ENCODE measurements around the gene RAI14.
"Not testable (repeated sequence)": the region's sequence is repeated elsewhere in the genome, so short reads cannot be mapped to it uniquely, and the experiment has no call there.

RAI14 gene

DNA sequence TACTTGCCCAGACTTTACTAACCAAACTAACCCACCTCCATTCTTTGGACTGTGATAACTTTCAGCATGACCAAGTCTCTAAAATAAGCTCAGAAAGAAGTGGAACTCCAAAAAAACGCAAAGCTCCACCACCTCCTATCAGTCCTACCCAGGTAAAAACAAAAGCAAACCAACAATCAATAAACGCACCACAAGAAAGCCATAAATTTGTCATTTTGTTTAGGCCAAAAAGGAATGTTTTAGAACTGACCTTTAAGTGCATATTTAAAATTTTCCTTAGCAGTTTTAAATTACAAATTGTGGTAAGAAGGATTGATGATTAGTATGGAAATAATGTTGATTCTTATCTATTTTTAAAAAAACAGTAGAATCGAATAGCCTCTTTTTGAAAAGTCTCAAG, 157.4 kb downstream of the RAI14 start:
- DNase-seq = no peak

DNA sequence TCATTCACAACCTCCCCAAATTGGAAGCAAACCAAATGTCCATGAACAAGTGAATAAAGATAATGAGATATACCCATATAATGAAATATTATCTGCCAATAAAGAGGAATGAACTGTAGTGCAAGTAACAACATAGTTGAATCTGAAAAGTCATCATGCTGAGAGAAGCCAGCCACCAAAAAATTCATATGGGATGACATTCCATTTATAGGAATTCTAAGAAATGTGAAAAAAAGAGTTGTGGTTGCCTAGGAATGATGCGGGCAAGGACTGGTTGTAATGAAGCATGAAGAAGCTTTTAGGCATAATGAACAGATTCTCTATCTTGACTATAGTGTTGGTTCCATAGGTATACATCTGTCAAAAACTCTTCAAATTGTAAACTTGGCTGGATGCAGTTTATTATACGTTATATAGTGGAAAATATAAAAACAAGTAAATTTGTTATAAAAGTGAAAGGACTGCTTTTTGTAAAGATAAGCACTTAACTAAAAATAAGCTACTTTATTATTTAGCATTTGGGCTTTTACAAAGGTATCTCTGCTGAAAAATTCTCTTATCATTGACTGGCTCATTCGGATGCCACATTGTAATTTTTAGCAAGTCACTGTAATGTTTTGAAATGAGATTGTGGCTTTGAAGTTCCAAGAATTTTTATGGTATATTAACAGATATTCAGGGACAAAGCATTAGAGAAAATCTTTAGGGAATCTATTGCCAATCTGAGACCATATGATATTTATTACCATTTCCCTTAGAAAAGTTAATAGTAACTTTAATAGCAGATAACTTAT, 161.6 kb downstream of the RAI14 start:
- DNase-seq = no peak

DNA sequence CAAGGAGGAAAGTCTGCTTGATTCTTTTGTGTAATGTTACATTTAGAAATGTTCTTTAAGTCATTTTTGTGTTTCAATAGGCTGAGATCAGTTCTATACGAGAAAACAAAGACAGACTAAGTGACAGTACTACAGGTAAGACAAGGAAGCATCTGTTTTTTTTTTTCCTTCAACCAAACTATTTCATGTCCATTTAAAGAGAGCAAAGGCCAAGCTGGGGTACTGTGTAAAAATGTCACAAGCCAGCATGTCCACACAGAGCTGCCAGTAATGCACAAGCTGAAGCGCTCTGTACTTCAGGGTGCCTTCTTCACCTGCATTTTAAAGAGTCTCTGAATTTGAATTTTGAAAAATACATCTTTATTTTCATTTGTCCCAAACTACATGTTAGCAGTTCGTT, 162.6 kb downstream of the RAI14 start:
- DNase-seq = no peak

DNA sequence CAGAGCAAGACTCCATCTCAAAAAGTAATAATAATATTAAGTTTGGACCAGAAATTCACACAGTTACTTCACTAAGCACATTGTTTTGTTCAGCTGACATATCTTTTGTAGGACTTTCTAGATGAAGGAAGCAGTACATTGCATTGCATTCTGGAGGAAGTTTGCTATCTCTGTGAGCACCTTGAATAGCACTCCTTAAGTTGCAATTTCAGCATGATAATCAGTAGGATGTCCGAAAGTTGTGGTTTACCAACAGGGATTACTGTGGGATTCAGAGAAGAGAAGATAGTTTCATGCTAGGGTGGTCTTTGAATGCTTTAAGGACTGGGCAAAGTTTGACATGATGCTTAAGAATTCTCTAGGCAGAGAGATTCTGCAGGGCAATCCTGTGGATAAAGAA, 164.5 kb downstream of the RAI14 start:
- no peak for DNase-seq

DNA sequence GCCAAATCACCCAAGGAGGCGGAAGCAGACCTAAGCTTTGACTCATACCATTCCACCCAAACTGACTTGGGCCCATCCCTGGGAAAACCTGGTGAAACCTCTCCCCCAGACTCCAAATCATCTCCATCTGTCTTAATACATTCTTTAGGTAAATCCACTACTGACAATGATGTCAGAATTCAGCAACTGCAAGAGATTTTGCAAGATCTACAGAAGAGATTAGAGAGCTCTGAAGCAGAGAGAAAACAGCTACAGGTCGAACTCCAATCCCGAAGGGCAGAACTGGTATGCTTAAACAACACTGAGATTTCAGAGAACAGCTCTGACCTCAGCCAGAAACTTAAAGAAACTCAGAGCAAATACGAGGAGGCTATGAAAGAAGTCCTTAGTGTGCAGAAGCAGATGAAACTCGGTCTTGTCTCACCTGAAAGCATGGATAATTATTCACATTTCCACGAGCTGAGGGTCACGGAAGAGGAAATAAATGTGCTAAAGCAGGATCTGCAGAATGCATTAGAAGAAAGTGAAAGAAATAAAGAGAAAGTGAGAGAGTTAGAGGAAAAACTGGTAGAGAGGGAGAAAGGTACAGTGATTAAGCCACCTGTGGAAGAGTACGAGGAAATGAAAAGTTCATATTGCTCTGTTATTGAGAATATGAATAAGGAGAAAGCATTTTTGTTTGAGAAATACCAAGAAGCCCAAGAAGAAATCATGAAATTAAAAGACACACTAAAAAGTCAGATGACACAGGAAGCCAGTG, 167.0 kb downstream of the RAI14 start:
- DNase-seq = no peak

DNA sequence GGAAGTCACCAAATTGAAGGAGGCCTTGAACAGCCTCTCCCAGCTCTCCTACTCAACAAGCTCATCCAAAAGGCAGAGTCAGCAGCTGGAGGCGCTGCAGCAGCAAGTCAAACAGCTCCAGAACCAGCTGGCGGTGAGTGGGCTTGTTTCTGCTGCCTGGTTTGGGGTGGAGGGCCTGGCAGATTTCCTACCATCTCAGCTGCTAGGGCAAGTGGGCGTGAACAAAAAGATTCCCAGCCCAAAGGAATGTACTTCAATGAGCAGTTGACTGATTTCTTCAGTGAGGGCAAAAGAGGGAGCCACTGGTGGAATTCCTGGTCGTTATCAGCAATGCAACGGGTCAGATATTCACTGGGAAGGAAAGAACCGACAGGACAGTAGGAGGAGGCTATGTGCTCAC, 170.2 kb downstream of the RAI14 start:
- no peak for DNase-seq

DNA sequence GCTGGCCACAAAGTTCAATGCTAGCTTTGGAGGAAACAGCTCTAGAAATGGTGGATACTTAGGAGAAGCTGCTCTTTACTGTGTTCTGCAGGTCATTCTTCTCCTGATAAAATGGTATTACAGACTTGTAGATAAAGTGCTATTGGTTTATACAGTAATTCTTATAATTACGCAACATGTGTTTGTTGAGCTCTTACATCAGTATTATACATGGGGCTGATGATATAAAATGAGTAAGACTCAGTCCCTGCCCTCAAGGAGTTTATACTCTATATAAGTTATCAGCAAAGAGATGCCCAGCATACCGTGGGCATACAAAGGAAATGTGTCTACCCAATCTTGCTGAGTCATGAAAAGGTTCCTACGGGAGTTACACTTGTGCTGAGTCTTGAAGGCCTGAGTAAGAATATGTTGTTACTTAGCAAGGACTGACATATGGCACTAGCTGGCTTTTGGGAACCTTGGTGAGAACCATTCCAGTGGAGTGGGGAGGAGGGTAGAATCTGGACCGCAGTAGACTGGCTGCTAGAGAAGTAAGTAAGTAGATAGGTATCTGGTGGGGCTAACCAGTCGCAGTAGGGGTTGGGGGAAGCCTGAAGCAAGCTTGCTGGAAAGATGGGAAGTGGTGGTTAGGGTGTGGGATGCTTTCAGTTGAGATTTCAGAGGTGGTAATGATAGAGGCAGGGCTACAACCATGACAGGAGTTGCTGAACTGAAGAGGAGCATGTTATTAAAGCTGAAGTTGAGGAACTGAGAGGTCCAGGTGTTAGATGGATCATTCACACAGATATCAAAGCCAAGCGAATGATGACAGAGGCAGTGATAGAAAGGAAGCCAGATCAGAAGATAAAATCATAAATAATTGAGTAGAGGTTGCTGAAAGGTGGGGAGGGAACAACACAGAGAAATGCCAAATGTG, 171.7 kb downstream of the RAI14 start:
- no peak for DNase-seq

DNA sequence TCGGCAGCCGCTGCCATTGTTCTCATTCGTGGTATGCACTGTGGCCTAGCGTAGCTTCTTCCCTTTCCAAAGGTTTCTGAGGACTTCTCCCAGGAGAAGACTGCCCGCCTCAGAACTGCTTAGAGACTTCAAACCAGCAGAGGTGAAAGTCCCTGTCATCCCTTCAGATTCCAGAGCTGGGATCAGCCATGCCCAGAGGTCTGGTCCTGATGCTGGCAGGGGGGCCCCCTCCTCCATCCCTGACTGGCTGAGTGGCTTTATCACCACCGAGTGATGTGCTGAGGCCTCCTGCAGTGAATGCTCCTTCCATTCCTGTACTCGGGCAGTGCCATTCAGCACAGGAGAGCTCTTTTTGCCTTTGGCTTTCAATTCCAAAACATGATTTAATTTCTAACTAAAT, 174.7 kb downstream of the RAI14 start:
- DNase-seq = not testable (repeated sequence)

DNA sequence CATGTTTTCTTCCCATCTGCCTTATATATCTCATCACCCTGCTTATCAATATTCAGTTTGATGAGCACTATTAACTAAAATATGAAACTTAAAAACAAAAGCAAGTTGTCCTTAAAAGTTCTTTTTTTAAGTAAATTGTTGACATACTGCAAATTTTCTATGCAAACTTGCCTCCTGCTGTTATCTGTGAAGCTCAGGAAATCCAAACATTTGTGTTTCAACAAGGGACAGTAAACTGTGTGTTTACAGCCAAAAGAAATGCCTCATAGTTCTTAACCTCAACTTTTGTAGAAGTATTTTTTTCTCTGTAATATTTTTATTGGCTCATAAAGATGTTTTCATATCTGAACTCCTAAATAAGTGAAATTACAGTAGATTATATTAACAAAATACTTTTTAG, 175.2 kb downstream of the RAI14 start:
- DNase-seq = no peak

DNA sequence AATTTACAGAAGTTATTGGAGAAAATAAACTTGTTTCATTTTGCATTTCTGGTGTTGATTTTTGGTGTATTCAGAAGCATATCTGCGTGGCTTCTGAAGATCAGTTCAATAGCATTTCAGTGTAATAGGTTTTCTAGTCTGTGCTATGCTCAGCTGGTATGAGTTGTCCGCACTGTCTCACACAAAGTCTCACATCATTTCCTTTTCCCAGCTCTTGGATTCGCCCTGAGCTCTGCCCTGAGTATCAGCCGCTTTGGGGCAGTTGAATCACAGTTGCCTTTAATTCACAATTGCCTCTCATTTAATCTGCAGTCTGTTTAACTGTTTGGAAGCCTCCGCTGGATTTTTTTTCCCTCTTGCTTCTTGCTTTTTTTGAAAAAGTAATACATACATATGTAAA, 176.4 kb downstream of the RAI14 start:
- no peak for DNase-seq

DNA sequence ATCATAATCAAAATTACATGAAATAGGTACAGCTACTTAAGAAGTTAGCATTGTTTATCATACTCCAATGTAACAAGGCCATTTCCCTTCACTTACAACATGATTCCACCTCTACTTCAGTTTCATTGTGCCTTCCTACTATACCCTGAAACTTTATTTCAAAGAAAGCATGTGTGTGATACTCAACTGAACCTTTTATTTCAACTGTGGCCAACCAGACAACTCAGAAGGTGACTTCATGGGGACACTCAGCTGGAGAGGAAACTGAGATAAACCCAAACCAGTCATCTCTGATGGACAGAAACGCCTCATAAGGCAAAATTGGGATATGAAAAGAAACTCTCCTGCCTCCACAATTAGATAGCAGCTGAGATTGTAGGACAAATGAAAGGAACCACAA, 177.0 kb downstream of the RAI14 start:
- DNase-seq = no peak

DNA sequence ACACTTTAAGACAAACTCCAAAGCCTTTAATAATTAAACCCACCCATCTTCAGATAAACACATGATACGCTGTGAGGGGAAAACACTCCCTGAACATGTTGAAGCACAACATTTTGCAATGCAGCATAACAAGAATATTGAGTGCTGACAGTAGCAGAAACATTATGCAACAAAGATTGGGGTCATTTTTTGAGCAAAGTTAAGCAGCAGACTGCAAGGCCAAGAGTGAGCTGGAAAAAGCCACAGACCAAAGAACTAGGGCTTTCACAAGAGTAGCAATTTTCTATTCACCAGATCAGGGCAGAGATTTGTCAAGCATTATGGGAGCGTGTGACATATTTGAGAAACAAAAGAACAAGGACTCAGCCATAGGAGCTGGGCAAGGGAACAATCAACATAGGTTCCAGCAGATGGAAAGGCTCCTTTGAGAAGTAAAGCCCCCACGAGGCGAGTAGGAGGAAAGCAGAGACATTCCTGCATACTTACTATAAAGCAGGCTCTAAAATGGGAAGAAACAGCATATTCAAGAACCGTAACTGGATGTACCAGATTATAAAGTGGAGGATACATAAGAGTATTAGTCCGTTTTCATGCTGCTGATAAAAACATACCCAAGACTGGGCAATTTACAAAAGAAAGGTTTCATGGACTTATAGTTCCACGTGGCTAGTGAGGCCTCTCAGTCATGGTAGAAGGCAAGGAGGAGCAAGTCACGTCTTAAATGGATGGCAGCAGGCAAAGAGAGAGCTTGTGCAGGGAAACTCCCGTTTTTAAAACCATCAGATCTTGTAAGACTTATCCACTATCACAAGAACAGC, 178.1 kb downstream of the RAI14 start:
- no peak for DNase-seq

DNA sequence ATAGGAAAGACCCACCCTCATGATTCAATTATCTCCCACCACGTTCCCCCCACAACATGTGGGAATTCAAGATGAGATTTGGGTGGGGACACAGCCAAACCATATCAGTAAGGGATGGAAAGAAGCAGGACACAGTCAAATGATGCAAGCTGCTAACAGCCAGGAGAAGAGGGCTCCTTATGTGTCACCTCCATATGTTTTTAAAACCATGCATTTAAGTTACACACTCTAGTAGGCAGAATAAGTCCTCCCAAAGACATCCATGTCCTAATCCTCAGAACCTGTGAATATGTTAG, 178.6 kb downstream of the RAI14 start:
- DNase-seq = no peak

DNA sequence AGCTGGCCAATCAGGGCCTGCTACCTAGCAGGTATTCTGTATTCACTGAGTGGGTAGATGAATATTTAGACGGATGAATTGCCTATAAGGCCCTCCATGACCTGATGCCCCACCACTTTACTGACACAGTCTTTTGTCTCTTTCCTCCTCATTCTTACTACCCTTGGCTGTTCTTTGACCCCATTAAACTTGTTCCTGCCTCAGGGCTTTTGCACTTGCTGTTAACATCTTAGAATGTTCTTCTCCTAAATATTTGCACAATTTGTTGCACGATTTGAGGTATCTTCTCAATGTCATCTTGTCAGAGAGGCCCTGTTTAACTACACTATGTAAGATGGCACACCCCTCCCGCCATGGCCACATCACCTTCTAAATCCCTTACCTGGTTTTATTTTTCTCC, 179.5 kb downstream of the RAI14 start:
- no peak for DNase-seq

DNA sequence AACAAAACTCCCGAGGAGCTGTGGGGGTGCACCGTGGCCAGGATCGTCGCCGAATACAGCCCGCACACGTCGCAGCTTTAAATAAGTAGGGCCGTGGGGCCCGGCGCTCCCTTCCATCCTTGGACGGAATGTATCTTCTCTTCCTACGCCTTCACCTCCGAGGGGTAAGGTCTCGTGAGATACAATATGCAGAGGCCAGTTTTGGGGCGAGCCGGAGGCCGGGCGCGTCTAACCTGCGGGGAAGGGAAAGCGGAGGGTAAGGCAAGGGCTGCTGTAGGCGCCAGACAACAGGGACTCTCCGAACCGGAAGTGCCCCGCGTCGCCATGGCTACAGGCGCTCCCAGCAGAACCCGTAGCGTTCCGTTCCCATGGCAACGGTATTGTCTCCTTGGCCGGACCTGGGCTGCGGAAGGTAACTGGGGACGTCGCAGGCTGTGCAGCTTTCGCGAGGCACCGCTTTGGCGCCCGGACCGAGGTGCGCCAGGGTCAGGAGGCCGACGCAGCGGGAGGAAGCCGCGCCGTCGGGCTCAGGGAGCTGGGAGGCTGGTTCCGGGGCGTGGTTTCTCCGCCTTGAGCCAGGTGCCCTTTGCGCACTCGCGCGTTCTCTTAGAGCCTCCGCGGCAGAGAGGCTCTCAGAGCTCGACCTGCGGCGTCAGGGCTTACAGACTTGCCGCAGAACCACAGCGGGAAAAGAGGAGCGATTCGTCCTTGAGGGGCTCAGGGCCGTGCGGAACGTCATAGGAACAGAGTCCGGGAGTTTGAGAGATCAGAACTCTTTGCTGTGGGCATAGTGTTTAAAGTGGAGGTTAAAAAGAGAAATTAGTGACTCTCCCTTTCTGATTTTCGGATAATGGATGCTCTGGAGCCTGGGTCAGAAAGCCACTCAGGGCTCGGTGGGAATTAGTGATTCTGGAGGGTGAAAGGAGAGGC, 182.9 kb downstream of the RAI14 start, which contains the start of gene TTC23L:
Gene TTC23L, plus strand, starts transcription at position 380 of the 930 bp plus-strand sequence. CDS start 1,508 bp downstream, outside the sequence.
- DNase-seq = peak in 54 of 56 donors; percentile 25 to 87 (median 71)

DNA sequence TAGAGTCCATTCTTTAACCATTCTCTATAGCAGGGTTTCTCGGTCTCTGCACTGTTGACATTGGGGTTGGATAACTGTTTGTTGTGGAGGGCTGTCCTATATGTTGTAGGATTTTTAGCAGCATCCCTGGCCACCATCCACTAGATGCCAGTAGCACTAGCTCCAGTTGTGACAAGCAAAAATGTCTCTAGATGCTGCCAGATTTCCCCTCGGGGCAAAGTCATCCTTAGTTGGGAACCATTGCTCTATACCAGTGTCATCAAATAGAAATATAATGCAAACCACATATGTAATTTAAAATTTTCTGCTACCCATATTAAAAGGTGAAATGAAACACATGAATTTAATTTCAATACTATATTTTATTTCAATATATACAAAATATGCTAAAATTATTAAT, 185.7 kb downstream of the RAI14 start:
- DNase-seq = no peak

DNA sequence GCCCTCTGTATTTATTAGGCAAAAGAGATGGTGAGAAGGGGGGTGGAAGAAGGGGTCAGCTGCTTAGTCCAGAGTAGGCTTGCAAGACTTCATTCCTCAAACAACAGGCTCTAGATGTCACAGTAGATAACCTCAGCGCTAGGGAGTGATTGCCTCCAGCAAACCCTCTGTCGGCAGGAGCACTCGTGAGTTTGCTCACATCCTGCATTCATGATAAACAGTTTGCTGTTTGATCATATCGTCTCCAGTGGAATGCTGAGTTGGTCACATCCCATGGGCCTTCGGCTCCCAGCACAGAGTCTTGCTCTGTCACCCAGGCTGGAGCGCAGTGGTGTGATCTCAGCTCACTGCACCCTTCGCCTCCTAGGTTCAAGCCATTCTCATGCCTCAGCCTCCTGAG, 186.4 kb downstream of the RAI14 start:
- no peak for DNase-seq

DNA sequence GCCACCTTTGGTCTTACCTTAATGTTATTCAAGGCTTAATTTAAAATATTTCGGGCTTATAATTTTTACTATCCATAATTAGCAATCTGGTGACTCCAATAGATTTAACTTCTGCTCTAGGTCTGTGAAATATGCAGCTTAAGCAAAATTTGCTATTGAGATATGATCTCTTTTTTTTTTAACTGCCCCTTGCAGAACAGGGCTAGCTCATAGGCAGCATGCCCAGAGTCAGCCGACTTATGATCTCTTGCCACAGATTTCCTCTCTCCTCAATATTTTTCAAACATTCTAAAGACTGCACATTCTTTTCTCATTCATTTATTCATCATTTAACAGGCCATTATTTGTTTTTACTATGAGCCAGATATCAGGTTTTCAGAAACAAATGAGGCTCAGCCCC, 187.4 kb downstream of the RAI14 start:
- no peak for DNase-seq

DNA sequence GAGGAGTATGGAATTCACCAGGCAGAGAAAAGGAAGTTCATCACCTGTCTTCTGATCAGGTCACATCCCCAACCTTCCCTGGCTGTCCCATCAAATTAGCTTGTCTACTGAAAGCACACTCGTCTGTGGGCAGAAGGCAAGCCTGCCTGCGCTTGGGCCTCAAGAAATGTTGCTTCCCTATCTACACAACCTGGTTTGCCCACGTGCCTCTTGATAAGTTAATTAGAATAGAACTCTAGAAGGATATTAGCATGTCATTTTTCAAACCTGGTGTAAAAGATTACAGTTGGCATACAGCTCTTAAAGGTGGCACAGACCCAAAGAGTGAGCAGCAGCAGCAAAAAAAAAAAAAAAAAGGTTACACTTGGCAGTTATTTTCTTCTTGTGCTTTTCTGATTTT, 188.0 kb downstream of the RAI14 start:
- no peak for DNase-seq

DNA sequence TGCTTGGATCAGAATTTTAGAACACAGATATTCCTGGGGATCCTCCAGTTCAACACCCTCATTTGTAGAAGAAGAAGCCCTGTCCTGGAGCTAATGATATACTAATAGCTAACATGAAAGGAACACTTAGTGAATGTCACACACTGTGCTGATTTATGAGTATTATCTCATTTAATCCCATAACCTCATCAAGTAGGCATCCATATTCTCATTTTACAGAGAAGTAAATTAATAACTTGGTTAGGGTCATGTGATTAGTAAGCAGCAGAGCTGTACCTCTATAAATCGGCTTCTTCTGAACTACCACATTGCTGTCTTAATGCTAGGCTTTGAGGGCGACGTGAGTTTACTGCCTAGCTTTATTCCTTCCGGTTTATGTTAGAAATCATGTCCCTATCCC, 188.9 kb downstream of the RAI14 start:
- no peak for DNase-seq
